ENCODE measurements around the gene PPP1R9B.

The PPP1R9B gene

GRCh38 chr17:50150354-50151040 is at the start of gene PPP1R9B:
Gene PPP1R9B (minus strand): TSS chr17:50150677. CDS start chr17:50150513, 164 bp downstream.
- DNase-seq (ENCODE audit: low spot score) = no peak

GRCh38 chr17:50199803-50200456 is 49.5 kb upstream of the PPP1R9B start:
- DNase-seq (ENCODE audit: low spot score) = peak; percentile 24

GRCh38 chr17:50199211-50199802 is 48.8 kb upstream of the PPP1R9B start:
- no peak for DNase-seq (ENCODE audit: low spot score)

GRCh38 chr17:50198026-50198669 is 47.7 kb upstream of the PPP1R9B start:
- peak; percentile 64 for DNase-seq (ENCODE audit: low spot score)

GRCh38 chr17:50196826-50197225 is 46.3 kb upstream of the PPP1R9B start:
- DNase-seq (ENCODE audit: low spot score) = no peak

- no peak for DNase-seq (ENCODE audit: low spot score)
Observed at GRCh38 chr17:50196036-50196435, 45.6 kb upstream of the PPP1R9B start.

GRCh38 chr17:50194934-50195865 is 44.7 kb upstream of the PPP1R9B start:
- no peak for DNase-seq (ENCODE audit: low spot score)

GRCh38 chr17:50194140-50194933 is 43.9 kb upstream of the PPP1R9B start:
- no peak for DNase-seq (ENCODE audit: low spot score)

- no peak for DNase-seq (ENCODE audit: low spot score)
Observed at GRCh38 chr17:50192618-50193291, 42.3 kb upstream of the PPP1R9B start.

GRCh38 chr17:50192144-50192617 is 41.7 kb upstream of the PPP1R9B start:
- DNase-seq (ENCODE audit: low spot score) = no peak

GRCh38 chr17:50191359-50192143 is 41.1 kb upstream of the PPP1R9B start:
- DNase-seq (ENCODE audit: low spot score) = no peak

- no peak for DNase-seq (ENCODE audit: low spot score)
Observed at GRCh38 chr17:50190603-50191358, 40.3 kb upstream of the PPP1R9B start.

GRCh38 chr17:50190293-50190602 is 39.8 kb upstream of the PPP1R9B start:
- no peak for DNase-seq (ENCODE audit: low spot score)

GRCh38 chr17:50189550-50190292 is 39.2 kb upstream of the PPP1R9B start:
- DNase-seq (ENCODE audit: low spot score) = no peak

- DNase-seq (ENCODE audit: low spot score) = no peak
Observed at GRCh38 chr17:50188921-50189549, 38.6 kb upstream of the PPP1R9B start.

- no peak for DNase-seq (ENCODE audit: low spot score)
Observed at GRCh38 chr17:50188531-50188920, 38.0 kb upstream of the PPP1R9B start.

- DNase-seq (ENCODE audit: low spot score) = no peak
Observed at GRCh38 chr17:50187751-50188530, 37.5 kb upstream of the PPP1R9B start.
